ENCODE measurements around the gene LRCH4. TPM values are rescaled to one million over a fixed set of nuclear protein-coding genes. Genes with fewer than 3 reads are reported as not detected.
A peak's percentile ranks its signal among the peaks of the same experiment; 100 is the strongest.

LRCH4 gene, protein sequence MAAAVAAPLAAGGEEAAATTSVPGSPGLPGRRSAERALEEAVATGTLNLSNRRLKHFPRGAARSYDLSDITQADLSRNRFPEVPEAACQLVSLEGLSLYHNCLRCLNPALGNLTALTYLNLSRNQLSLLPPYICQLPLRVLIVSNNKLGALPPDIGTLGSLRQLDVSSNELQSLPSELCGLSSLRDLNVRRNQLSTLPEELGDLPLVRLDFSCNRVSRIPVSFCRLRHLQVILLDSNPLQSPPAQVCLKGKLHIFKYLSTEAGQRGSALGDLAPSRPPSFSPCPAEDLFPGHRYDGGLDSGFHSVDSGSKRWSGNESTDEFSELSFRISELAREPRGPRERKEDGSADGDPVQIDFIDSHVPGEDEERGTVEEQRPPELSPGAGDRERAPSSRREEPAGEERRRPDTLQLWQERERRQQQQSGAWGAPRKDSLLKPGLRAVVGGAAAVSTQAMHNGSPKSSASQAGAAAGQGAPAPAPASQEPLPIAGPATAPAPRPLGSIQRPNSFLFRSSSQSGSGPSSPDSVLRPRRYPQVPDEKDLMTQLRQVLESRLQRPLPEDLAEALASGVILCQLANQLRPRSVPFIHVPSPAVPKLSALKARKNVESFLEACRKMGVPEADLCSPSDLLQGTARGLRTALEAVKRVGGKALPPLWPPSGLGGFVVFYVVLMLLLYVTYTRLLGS
- total RNA-seq: 26.6 TPM
- long read RNA-seq, transcript LRCH4-201 (18 exons, 2,552 nt): major isoform, 33 of 53 reads
- long read RNA-seq, partial matches to known transcripts: 5 of 53 reads
- long read RNA-seq, other reads (novel, unspliced or antisense): 15 of 53 reads

DNA sequence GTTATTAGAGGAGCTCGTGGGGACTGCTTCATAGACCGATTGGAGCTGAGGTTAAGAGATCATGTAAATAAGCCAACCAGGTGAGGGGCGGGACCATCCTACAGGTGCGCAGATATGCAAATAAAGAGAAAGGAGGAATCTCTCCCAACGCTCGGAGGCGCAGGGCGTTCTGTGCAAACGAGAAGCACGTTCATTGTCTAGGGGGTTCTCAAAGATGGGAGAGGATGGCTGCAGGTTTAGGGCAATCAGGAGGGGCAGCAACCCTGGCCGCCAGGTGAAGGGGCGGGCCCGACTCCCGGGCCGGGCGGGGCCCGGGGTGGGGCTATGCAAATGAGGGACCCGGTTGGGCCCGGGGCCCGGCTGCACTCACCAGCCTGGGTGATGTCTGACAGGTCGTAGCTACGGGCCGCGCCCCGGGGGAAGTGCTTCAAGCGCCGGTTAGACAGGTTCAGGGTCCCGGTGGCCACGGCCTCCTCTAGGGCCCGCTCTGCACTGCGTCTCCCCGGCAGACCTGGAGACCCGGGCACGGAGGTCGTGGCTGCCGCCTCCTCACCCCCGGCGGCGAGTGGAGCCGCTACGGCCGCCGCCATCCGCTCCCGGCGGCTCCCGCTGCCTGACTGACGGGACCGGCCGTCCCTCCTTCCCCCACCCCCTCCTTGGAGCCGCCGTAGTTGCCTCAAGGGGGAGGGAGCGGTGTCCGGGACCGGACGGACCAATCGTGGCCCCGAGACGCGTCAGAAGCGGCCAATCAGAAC, at the start of gene LRCH4:
TSS of gene LRCH4 (minus strand) at position 619 of the 755 bp plus-strand sequence. CDS start at position 590, 29 bp downstream.
- Histone ChIP-seq H3K36me3 (peaks cover 20% of the 10 kb centered on the region), H3K4me1 (peaks cover 64% of the 10 kb centered on the region), H3K9me3 (replicated peaks) (no peaks in the 10 kb centered on the region), H3K4me3 (peak within 1 kb of the TSS; percentile 100), H3K27me3 (ENCODE audit: low read depth) (no peaks in the 10 kb centered on the region), H3K27ac (replicated peaks) (peak within 1 kb of the TSS; percentile 98)
- TF ChIP-seq, protein P1, sequence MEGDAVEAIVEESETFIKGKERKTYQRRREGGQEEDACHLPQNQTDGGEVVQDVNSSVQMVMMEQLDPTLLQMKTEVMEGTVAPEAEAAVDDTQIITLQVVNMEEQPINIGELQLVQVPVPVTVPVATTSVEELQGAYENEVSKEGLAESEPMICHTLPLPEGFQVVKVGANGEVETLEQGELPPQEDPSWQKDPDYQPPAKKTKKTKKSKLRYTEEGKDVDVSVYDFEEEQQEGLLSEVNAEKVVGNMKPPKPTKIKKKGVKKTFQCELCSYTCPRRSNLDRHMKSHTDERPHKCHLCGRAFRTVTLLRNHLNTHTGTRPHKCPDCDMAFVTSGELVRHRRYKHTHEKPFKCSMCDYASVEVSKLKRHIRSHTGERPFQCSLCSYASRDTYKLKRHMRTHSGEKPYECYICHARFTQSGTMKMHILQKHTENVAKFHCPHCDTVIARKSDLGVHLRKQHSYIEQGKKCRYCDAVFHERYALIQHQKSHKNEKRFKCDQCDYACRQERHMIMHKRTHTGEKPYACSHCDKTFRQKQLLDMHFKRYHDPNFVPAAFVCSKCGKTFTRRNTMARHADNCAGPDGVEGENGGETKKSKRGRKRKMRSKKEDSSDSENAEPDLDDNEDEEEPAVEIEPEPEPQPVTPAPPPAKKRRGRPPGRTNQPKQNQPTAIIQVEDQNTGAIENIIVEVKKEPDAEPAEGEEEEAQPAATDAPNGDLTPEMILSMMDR (IDR thresholded peaks at IDR 0.05; ENCODE audit: borderline replicate concordance): no peak
- no peak for DNase-seq
- intact Hi-C loops (cut with micrococcal nuclease): loop anchor here (10.0 kb wide), 1 partner anchor 109 kb away; the partner anchor contains the start of gene GIGYF1

DNA sequence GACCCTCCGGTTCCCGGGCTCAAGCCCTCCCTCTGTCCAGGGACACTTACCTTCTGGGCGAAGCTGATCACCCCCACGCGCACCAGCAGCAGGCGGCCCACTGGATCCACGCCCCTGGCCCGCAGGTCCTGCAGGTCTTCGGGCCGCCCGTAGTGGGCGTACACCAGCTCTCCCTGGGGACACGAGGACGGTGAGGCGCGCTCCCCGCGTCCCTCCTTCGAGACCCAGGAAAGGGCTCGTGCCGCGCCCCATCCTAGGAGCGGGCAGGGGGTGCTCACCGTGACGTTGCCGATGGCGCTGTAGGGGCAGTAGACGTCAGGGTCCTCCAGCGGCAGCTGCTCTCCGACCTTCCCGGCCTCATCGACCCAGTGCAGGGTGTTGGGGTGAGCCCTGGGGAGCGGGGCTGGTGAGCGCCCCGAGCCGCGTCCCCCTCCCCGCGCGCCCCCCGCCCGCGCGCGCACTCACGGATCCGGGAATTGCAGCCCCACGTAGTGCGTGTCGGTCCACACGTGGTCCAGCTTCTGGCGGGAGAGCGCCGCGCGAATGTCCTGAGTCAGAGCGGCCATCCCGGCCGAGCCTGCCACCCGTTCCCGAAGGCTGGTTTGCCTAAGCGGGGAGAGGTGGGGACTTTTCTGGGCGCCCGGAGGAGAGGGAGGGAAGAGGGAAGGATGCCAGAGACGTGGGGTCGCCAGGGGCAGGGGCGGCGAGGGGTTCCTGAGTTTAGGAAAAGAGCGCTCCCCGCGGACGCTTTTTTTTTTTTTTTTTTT, 47.2 kb upstream of the LRCH4 start:
- Histone ChIP-seq H3K36me3 (no peaks in the 10 kb centered on the region), H3K4me3 (peak overlapping the region; percentile 68), H3K9me3 (replicated peaks) (no peaks in the 10 kb centered on the region), H3K27me3 (ENCODE audit: low read depth) (peaks cover 79% of the 10 kb centered on the region), H3K4me1 (peaks cover 13% of the 10 kb centered on the region), H3K27ac (replicated peaks) (no peak overlapping the region)
- intact Hi-C loops (cut with micrococcal nuclease): no loop called here
- DNase-seq: no peak
- TF ChIP-seq, protein P1 (IDR thresholded peaks at IDR 0.05; ENCODE audit: borderline replicate concordance): peak; percentile 29

DNA sequence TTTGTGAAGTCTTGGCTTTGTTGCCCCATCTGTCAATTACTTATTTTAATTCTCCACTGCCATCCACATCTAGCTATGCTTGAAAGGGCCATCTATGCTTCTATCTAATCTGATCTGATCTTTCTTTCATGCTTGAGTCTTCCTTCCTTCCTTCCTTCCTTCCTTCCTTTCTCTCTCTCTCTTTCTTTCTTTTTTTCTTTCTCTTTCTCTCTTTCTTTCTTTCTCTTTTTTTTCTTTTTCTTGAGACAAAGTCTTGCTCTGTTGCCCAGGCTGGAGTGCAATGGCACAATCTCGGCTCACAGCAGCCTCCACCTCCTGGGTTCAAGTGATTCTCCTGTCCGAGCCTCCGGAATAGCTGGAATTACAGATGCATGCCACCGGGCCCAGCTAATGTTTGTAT, 44.1 kb upstream of the LRCH4 start:
- TF ChIP-seq, protein P1 (IDR thresholded peaks at IDR 0.05; ENCODE audit: borderline replicate concordance): no peak
- no peak overlapping the region for H3K27ac ChIP-seq (replicated peaks)
- H3K4me3 ChIP-seq: no peak overlapping the region
- no peak for DNase-seq
- H3K9me3 ChIP-seq (replicated peaks): no peaks in the 10 kb centered on the region
- peaks cover 17% of the 10 kb centered on the region for H3K4me1 ChIP-seq
- intact Hi-C loops (cut with micrococcal nuclease): no loop called here
- no peaks in the 10 kb centered on the region for H3K36me3 ChIP-seq
- peaks cover 65% of the 10 kb centered on the region for H3K27me3 ChIP-seq (ENCODE audit: low read depth)

DNA sequence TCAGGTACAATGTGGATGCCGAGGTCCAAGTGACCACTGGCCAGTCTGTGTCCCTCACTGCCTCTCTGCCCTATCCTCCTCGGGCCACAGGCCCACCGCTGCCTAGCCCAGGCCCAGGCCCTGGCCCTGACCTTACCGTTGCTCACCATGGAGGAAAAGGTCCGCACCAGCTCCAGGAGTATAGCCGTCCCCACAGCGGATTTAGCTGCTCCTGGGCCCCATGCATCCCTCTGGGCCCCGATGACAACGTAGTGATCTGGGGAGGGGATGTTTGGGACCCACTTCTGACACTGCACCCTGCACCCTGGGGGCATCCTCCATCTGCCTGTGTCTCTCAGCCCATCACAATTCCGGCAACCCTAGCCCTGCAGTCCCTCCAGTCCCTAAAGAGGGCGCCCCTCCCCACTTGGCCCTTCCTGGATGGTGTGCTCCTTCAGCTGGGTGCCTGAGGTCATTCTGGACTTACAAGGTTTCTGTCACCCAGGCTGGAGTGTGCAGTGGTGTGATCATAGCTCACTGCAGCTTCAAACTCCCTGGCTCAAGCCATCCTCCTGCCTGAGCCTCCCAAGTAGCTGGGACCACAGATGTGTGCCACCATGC, 43.3 kb upstream of the LRCH4 start:
- Histone ChIP-seq H3K27ac (replicated peaks) (no peak overlapping the region), H3K4me1 (peaks cover 17% of the 10 kb centered on the region), H3K36me3 (no peaks in the 10 kb centered on the region), H3K27me3 (ENCODE audit: low read depth) (peaks cover 56% of the 10 kb centered on the region), H3K9me3 (replicated peaks) (no peaks in the 10 kb centered on the region), H3K4me3 (no peak overlapping the region)
- no peak for DNase-seq
- TF ChIP-seq, protein P1 (IDR thresholded peaks at IDR 0.05; ENCODE audit: borderline replicate concordance): peak; percentile 22
- intact Hi-C loops (cut with micrococcal nuclease): no loop called here

Data from left ventricle myocardium inferior (tissue), 1 donor.